ENCODE results near the gene CPT1C.
"Not testable (repeated sequence)": the region's sequence is repeated elsewhere in the genome, so short reads cannot be mapped to it uniquely, and the experiment has no call there.

Gene CPT1C

GRCh38 chr19:49696115-49696514, 5.2 kb downstream of the CPT1C start:
- DNase-seq = no peak
- intact Hi-C loops (cut with DNase I) = loop anchor here (10.0 kb wide), 1 partner anchor 109 kb away; no protein-coding TSS in a partner anchor

GRCh38 chr19:49696865-49697264, 5.9 kb downstream of the CPT1C start:
- no peak for DNase-seq
- intact Hi-C loops (cut with DNase I) = loop anchor here (10.0 kb wide), 1 partner anchor 108 kb away; no protein-coding TSS in a partner anchor

- DNase-seq = no peak
- intact Hi-C loops (cut with DNase I) = loop anchor here (10.0 kb wide), 1 partner anchor 105 kb away; no protein-coding TSS in a partner anchor
Observed at GRCh38 chr19:49699364-49699763, 8.4 kb downstream of the CPT1C start.

- intact Hi-C loops (cut with DNase I) = no loop called here
- no peak for DNase-seq
Observed at GRCh38 chr19:49700563-49700962, 9.6 kb downstream of the CPT1C start.

GRCh38 chr19:49701271-49701786, 10.4 kb downstream of the CPT1C start:
- intact Hi-C loops (cut with DNase I) = no loop called here
- no peak for DNase-seq

GRCh38 chr19:49704888-49705642, 14.1 kb downstream of the CPT1C start:
- DNase-seq = no peak

GRCh38 chr19:49705919-49706318, 15.0 kb downstream of the CPT1C start:
- DNase-seq = no peak
- intact Hi-C loops (cut with DNase I) = no loop called here

More at GRCh38 chr19:49704888-49705642, 14.1 kb downstream of the CPT1C start:
- intact Hi-C loops (cut with DNase I) = no loop called here

GRCh38 chr19:49710372-49710951, 19.5 kb downstream of the CPT1C start:
- DNase-seq = no peak
- intact Hi-C loops (cut with DNase I) = no loop called here

- intact Hi-C loops (cut with DNase I) = no loop called here
- no peak for DNase-seq
Observed at GRCh38 chr19:49712397-49712859, 21.5 kb downstream of the CPT1C start.

- intact Hi-C loops (cut with DNase I) = no loop called here
- no peak for DNase-seq
Observed at GRCh38 chr19:49713236-49713845, 22.4 kb downstream of the CPT1C start.

- DNase-seq = no peak
- intact Hi-C loops (cut with DNase I) = no loop called here
Observed at GRCh38 chr19:49716154-49716553, 25.2 kb downstream of the CPT1C start.

GRCh38 chr19:49718511-49718910, 27.6 kb downstream of the CPT1C start:
- intact Hi-C loops (cut with DNase I) = no loop called here
- DNase-seq = no peak

- DNase-seq = no peak
- intact Hi-C loops (cut with DNase I) = no loop called here
Observed at GRCh38 chr19:49718991-49719390, 28.1 kb downstream of the CPT1C start.

GRCh38 chr19:49719420-49719819, 28.5 kb downstream of the CPT1C start:
- DNase-seq; intact Hi-C loops (cut with DNase I): not testable (repeated sequence)

GRCh38 chr19:49727217-49728030, 36.5 kb downstream of the CPT1C start:
- intact Hi-C loops (cut with DNase I) = no loop called here

GRCh38 chr19:49730166-49730565, 39.2 kb downstream of the CPT1C start:
- intact Hi-C loops (cut with DNase I) = no loop called here
- no peak for DNase-seq

More at GRCh38 chr19:49727217-49728030, 36.5 kb downstream of the CPT1C start:
- DNase-seq = peak in 1 of 10 donors; percentile 62

- intact Hi-C loops (cut with DNase I) = no loop called here
- no peak for DNase-seq
Observed at GRCh38 chr19:49738268-49738667, 47.4 kb downstream of the CPT1C start.

GRCh38 chr19:49739098-49739497, 48.2 kb downstream of the CPT1C start:
- no peak for DNase-seq
- intact Hi-C loops (cut with DNase I) = no loop called here

- intact Hi-C loops (cut with DNase I) = no loop called here
Observed at GRCh38 chr19:49739933-49740332, 49.0 kb downstream of the CPT1C start.

GRCh38 chr19:49741210-49741844, 50.4 kb downstream of the CPT1C start:
- no peak for DNase-seq
- intact Hi-C loops (cut with DNase I) = no loop called here

More at GRCh38 chr19:49739933-49740332, 49.0 kb downstream of the CPT1C start:
- DNase-seq = peak in 1 of 10 donors; percentile 59
